K562 (cell line): ENCODE data around the gene MSI1.

Experiments
- BACH1 ChIP-seq: fragments of 200-800 bp; sonication (Bioruptor generic); IDR thresholded peaks from 2 replicates; pipeline ENCODE4 v1.6.1; 2016; ENCODE audit warnings: missing genetic modification characterization, missing compliant biosample characterization
- CTCF ChIP-seq, 3 experiments: IDR thresholded peaks in 2 of 3; conservative IDR thresholded peaks in 1 of 3; 2 replicates each; pipeline ENCODE4 v1.5.1; 2011 to 2012; ENCODE audit warnings: low read length in 3 of 3, mild to moderate bottlenecking in 3 of 3, control low read depth in 2 of 3, improper control_type of control experiment in 1 of 3, inconsistent platforms in 1 of 3, low read depth in 1 of 3, mixed read lengths in 1 of 3, moderate library complexity in 1 of 3; ENCODE audit not compliant: insufficient read depth in 2 of 3
- MAX ChIP-seq: sonication (generic); formaldehyde crosslinking; IDR thresholded peaks from 2 replicates; pipeline ENCODE4 v1.9.0; 2022; ENCODE audit warnings: mild to moderate bottlenecking, missing genetic modification reagents
- MYC ChIP-seq, 2 experiments: fragments of 250-450 bp in 1 of 2; sonication (Bioruptor Pico) in 1 of 2; IDR thresholded peaks; 2 replicates each; pipeline versions ENCODE4 v1.5.1 to v1.6.1; 2012 to 2021; ENCODE audit warnings: low read depth in 2 of 2, borderline replicate concordance in 1 of 2, improper control_type of control experiment in 1 of 2, low read length in 1 of 2, mild to moderate bottlenecking in 1 of 2, moderate library complexity in 1 of 2
- PHF8 ChIP-seq: fragments of 200-600 bp; sonication (generic); IDR thresholded peaks from 2 replicates; pipeline ENCODE4 v1.6.1; 2012; ENCODE audit warnings: mixed run types, mild to moderate bottlenecking, inconsistent platforms, low read length, moderate library complexity, borderline replicate concordance
- TEAD1 ChIP-seq, 2 experiments: fragments of 450-650 bp in 1 of 2; sonication (generic) in 1 of 2; formaldehyde crosslinking; IDR thresholded peaks; 2 replicates each; pipeline versions ENCODE4 v1.4.0 to v1.8.0; 2020 to 2022; ENCODE audit warnings: mild to moderate bottlenecking in 2 of 2, missing genetic modification reagents in 1 of 2
- ZNF239 ChIP-seq: fragments of 250-450 bp; sonication (Bioruptor Pico); IDR thresholded peaks from 2 replicates; pipeline ENCODE4 v1.4.0; 2020; ENCODE audit warnings: mild to moderate bottlenecking

GRCh38 chr12:120397824-120398540 is 29.0 kb upstream of the MSI1 start:
- TF ChIP-seq CTCF (IDR thresholded peaks at IDR 0.05 in 2 of 3, conservative IDR thresholded peaks at IDR 0.05 in 1 of 3; ENCODE audit: insufficient read depth in 2 of 3, low read depth in 1 of 3, low read length in 3 of 3), result no peak
- no peak for TF ChIP-seq PHF8
- no peak for TF ChIP-seq BACH1
- no peak for TF ChIP-seq MYC (IDR thresholded peaks at IDR 0.05; ENCODE audit: low read depth, low read length)
- no peak for TF ChIP-seq MYC (CRISPR knock-in tag; IDR thresholded peaks at IDR 0.05; ENCODE audit: borderline replicate concordance, low read depth)
- TF ChIP-seq TEAD1 (CRISPR knock-in tag; IDR thresholded peaks at IDR 0.05), result no peak
- no peak for TF ChIP-seq ZNF239 (CRISPR knock-in tag)
- TF ChIP-seq MAX (CRISPR knock-in tag), result no peak
